WERI-Rb-1 (cell line): ENCODE results near the gene KRTAP10-2.
A peak's percentile ranks its signal among the peaks of the same experiment; 100 is the strongest.

ENCODE experiments used
- DNase-seq: peaks from one replicate; pipeline ENCODE4 v3.0.0-alpha.2; 2020
- H3K27ac ChIP-seq: fragments of 250-450 bp; sonication (Bioruptor Pico); 2 replicates; pipeline ENCODE4 v1.5.1; 2020; ENCODE audit warnings: mild to moderate bottlenecking, moderate library complexity
- H3K27me3 ChIP-seq: fragments of 250-450 bp; sonication (Bioruptor Pico); 2 replicates; pipeline ENCODE4 v1.5.1; 2021; ENCODE audit warnings: mild to moderate bottlenecking, low read depth, moderate library complexity; ENCODE audit not compliant: insufficient read depth, severe bottlenecking
- H3K36me3 ChIP-seq: fragments of 250-450 bp; sonication (Bioruptor Pico); 2 replicates; pipeline ENCODE4 v1.5.1; 2020; ENCODE audit warnings: mild to moderate bottlenecking, moderate library complexity
- H3K4me3 ChIP-seq: 2 replicates; pipeline ENCODE4 v1.5.1; 2011; ENCODE audit warnings: low read depth, mild to moderate bottlenecking, control low read depth, low read length
- H3K9me3 ChIP-seq: fragments of 250-450 bp; sonication (Bioruptor Pico); 2 replicates; pipeline ENCODE4 v1.5.1; 2021; ENCODE audit warnings: mild to moderate bottlenecking, moderate library complexity; ENCODE audit not compliant: severe bottlenecking
- TF ChIP-seq, protein P1 (sequence below): IDR thresholded peaks from 2 replicates; pipeline ENCODE4 v1.5.1; 2011; ENCODE audit warnings: low read depth, mild to moderate bottlenecking, control low read depth, inconsistent platforms, low read length

The KRTAP10-2 gene

DNA sequence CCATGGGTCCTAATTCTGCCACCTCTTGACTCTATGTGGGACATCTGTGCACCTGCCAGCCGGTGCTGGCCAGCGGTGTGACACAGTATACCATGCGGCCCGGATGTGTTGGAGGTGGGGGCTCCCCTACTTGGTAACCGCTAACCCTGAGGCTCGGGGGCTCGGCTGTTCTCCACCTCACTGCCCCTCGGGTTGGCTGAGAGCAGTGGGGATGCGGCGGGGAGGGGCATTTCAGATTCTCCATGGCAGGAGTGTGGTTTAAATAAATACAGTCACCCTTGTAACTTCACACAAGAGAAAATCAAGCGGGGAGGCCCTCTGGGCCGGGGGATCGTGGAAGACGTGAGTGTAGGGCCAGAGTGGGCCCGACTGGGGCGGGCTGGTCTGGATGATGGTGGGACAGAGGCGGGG is 22.3 kb downstream of the KRTAP10-2 start:
- H3K27ac ChIP-seq: no peak overlapping the region
- H3K27me3 ChIP-seq: no peaks in the 10 kb centered on the region
- H3K36me3 ChIP-seq: no peaks in the 10 kb centered on the region
- no peak overlapping the region for H3K4me3 ChIP-seq
- DNase-seq: peak; percentile 5
- H3K9me3 ChIP-seq: peaks cover 13% of the 10 kb centered on the region
- TF ChIP-seq, protein P1, sequence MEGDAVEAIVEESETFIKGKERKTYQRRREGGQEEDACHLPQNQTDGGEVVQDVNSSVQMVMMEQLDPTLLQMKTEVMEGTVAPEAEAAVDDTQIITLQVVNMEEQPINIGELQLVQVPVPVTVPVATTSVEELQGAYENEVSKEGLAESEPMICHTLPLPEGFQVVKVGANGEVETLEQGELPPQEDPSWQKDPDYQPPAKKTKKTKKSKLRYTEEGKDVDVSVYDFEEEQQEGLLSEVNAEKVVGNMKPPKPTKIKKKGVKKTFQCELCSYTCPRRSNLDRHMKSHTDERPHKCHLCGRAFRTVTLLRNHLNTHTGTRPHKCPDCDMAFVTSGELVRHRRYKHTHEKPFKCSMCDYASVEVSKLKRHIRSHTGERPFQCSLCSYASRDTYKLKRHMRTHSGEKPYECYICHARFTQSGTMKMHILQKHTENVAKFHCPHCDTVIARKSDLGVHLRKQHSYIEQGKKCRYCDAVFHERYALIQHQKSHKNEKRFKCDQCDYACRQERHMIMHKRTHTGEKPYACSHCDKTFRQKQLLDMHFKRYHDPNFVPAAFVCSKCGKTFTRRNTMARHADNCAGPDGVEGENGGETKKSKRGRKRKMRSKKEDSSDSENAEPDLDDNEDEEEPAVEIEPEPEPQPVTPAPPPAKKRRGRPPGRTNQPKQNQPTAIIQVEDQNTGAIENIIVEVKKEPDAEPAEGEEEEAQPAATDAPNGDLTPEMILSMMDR: no peak

DNA sequence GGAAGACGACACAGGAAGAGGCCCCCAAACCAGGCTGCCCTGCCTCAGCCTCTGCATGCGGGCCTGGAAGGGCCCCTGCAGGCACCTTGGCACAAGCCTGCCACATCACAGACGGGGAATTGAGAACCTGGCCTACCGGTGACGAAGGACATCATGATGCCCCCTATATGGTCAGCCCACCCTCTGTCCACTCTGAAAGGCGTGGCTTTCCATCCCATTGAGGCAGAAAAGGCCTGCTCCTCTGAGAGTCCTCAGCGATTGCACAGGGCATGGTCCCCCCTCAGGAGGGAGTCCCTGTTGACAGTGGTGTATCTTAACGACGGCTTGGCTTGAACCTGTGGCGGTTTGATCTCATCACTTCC is 22.7 kb downstream of the KRTAP10-2 start:
- TF ChIP-seq, protein P1: no peak
- DNase-seq: peak; percentile 3

DNA sequence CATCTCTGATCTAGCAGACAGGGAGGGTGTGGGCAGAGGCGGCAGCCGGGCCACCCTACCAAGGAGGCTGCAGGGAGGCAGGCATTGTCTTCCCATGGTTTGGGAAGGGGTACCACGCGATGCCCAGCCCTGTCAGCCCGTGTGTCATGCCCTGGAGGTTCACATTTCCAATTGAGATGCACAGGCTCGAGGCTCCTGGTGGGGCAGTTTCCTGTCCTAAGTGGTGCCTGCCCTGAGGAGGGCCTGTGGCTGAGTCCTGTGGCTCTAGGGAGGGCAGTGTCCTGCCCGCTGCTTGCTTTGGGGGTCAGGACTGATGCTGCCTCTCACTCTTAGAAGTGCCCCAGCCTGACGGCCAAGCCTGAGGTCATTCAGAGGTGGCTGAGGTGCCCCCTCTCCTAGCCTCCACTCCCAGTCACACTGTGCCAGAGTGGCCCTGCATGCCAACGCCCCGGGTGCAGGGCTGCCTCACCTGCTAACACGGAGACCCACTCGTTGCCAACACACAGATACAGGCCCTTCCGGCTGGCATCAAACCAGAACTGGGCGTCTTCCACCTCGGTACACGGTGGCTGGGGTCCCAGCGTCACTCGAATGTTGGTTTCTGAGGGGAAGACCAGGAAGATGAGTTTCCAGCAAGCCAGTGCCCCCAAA is 23.2 kb downstream of the KRTAP10-2 start:
- Histone ChIP-seq H3K9me3 (peaks cover 19% of the 10 kb centered on the region), H3K36me3 (no peaks in the 10 kb centered on the region)
- TF ChIP-seq, protein P1: no peak

More for the DNA sequence above, 22.7 kb downstream of the KRTAP10-2 start:
- no peaks in the 10 kb centered on the region for H3K36me3 ChIP-seq
- H3K4me3 ChIP-seq: no peak overlapping the region
- no peaks in the 10 kb centered on the region for H3K27me3 ChIP-seq
- no peak overlapping the region for H3K27ac ChIP-seq
- H3K9me3 ChIP-seq: peaks cover 17% of the 10 kb centered on the region

DNA sequence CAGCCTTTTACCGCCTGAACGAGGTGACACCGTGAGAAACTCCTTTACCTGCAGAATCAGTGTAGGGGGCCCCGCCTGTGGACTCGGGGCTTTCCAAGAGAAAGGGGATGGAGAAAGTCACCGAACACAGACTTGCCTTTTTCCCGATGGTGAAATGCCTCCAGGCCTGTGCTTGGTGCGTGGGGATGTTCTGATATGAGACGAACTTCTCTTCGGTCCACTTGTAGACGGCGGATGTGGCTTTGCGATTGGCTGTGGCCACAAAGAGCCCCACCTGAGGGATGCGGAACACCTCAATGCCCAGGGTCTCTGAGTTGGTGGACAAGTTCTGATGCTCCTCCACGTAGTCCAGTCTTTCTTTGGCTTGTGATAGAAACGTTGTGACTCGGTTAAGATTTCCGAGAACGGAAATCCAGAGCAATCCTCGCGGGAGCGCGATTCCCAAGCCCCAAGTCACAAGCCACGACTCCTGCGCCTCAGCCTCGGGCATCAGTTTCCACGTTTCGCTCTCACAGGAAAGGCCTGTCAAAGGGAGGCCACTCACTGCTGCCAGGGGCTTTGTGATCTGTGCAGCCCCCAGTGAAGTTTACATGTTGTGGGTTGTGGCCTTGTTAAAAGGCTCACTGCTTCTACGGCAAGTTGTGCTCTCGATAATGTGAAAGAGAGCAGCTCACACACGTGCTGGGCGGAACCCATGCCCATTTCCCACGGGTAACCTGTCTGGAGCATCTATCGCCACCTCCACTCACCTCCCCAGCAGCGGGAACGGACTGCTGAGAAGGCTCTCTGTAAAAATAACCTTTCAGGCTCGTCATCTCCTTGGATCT is 23.9 kb downstream of the KRTAP10-2 start:
- peak; percentile 3 for DNase-seq
- Histone ChIP-seq H3K36me3 (no peaks in the 10 kb centered on the region), H3K27ac (no peak overlapping the region), H3K9me3 (peaks cover 19% of the 10 kb centered on the region), H3K4me3 (no peak overlapping the region), H3K27me3 (no peaks in the 10 kb centered on the region)
- TF ChIP-seq, protein P1: no peak

More for the DNA sequence above, 23.2 kb downstream of the KRTAP10-2 start:
- no peaks in the 10 kb centered on the region for H3K27me3 ChIP-seq
- H3K27ac ChIP-seq: no peak overlapping the region
- peak; percentile 5 for DNase-seq
- H3K4me3 ChIP-seq: no peak overlapping the region

DNA sequence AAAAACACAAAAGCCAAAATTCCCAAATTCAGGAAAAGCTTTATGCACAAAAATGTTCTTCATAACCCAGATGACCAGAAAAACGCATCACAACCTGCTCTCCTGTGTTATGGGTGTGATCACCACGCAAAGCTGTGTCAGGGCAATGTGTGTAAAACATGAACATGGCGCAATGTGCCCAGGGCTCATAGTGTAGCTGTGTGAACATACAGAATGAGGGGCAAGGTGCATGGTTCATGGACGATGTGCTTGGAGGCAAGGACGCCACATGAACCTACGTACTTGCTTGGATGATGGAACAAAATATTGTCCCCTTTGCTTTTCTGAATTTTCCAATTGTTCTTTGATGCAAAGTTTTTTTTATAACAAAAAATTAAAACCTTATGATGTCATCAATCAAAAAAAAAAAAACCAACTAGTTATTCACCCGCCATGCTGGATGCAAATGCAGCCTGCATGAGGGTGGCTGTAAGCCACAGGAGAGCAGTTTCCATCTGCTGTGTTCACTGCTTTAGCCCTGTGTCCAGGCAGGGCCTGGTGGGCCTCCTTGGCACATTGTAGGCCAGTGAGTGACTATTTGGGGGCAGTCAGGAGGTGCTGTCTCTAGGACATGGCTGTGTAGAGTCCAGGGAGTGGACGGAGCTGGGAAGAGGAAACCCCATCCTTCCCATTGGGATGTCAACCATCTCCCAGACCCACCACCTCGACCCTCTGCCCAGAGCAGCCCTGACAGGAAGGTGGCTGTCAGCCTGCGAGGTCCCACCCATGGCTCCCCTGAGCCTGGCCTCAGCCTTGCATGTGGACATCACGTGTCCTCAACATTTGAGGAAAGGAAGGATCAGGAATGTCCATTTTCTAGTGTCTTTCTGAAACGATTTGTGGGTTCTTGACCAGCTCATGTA is 25.0 kb downstream of the KRTAP10-2 start:
- no peaks in the 10 kb centered on the region for H3K27me3 ChIP-seq
- TF ChIP-seq, protein P1: no peak
- no peak for DNase-seq
- H3K9me3 ChIP-seq: peaks cover 19% of the 10 kb centered on the region
- no peaks in the 10 kb centered on the region for H3K36me3 ChIP-seq
- no peak overlapping the region for H3K27ac ChIP-seq
- H3K4me3 ChIP-seq: no peak overlapping the region
